H1 (cell line): ENCODE measurements around the gene NFKB1.

Experiments used
- EP300 ChIP-seq, 2 experiments: IDR thresholded peaks; 1 replicate in 1 of 2; 2 replicates in 1 of 2; pipeline ENCODE4 v1.6.1; 2011 to 2012; ENCODE audit warnings: low read depth in 2 of 2, low read length in 2 of 2, mild to moderate bottlenecking in 2 of 2, borderline replicate concordance in 1 of 2, inconsistent platforms in 1 of 2, moderate library complexity in 1 of 2
- TF ChIP-seq, protein P1 (sequence below), 3 experiments: IDR thresholded peaks; 1 replicate in 2 of 3; 2 replicates in 1 of 3; pipeline versions ENCODE4 v1.5.1 to v1.6.1; 2011; ENCODE audit warnings: low read length in 3 of 3, mild to moderate bottlenecking in 3 of 3, inconsistent platforms in 2 of 3, low read depth in 1 of 3, moderate library complexity in 1 of 3; ENCODE audit not compliant: insufficient read depth in 1 of 3; ENCODE audit errors: control extremely low read depth in 1 of 3
- TF ChIP-seq, protein P2 (sequence below): IDR thresholded peaks from 2 replicates; pipeline ENCODE4 v1.6.1; 2012; ENCODE audit warnings: low read length, inconsistent platforms

- TF ChIP-seq, protein P1, sequence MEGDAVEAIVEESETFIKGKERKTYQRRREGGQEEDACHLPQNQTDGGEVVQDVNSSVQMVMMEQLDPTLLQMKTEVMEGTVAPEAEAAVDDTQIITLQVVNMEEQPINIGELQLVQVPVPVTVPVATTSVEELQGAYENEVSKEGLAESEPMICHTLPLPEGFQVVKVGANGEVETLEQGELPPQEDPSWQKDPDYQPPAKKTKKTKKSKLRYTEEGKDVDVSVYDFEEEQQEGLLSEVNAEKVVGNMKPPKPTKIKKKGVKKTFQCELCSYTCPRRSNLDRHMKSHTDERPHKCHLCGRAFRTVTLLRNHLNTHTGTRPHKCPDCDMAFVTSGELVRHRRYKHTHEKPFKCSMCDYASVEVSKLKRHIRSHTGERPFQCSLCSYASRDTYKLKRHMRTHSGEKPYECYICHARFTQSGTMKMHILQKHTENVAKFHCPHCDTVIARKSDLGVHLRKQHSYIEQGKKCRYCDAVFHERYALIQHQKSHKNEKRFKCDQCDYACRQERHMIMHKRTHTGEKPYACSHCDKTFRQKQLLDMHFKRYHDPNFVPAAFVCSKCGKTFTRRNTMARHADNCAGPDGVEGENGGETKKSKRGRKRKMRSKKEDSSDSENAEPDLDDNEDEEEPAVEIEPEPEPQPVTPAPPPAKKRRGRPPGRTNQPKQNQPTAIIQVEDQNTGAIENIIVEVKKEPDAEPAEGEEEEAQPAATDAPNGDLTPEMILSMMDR (IDR thresholded peaks at IDR 0.05; ENCODE audit: control extremely low read depth in 1 of 3, insufficient read depth in 1 of 3, low read depth in 1 of 3, low read length in 3 of 3) = no peak
- no peak for TF ChIP-seq EP300 (IDR thresholded peaks at IDR 0.05; ENCODE audit: borderline replicate concordance in 1 of 2, low read depth in 2 of 2, low read length in 2 of 2)
- TF ChIP-seq, protein P2, sequence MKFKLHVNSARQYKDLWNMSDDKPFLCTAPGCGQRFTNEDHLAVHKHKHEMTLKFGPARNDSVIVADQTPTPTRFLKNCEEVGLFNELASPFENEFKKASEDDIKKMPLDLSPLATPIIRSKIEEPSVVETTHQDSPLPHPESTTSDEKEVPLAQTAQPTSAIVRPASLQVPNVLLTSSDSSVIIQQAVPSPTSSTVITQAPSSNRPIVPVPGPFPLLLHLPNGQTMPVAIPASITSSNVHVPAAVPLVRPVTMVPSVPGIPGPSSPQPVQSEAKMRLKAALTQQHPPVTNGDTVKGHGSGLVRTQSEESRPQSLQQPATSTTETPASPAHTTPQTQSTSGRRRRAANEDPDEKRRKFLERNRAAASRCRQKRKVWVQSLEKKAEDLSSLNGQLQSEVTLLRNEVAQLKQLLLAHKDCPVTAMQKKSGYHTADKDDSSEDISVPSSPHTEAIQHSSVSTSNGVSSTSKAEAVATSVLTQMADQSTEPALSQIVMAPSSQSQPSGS = no peak
These were observed 61.8 kb downstream of the NFKB1 start for GRCh38 chr4:102563000-102563399.
